GM18909 (cell line): ENCODE measurements around the gene PRR20E.
"Not testable (repeated sequence)": the region's sequence is repeated elsewhere in the genome, so short reads cannot be mapped to it uniquely, and the experiment has no call there.

ENCODE experiments used
- ATAC-seq: cut with Tn5 transposase; IDR thresholded peaks from one replicate; pipeline ENCODE4 v1.9.1; 2021; ENCODE audit warnings: mild to moderate bottlenecking; ENCODE audit not compliant: unreplicated experiment, poor library complexity

PRR20E gene

GRCh38 chr13:57166897-57167296, at the start of gene PRR20E:
Gene PRR20E, plus strand, starts transcription at chr13:57167197. Its CDS starts 387 bp downstream, at chr13:57167584.
- not testable (repeated sequence) for ATAC-seq

- ATAC-seq: no peak
Observed at GRCh38 chr13:57123681-57124080, 43.3 kb upstream of the PRR20E start.

GRCh38 chr13:57128909-57129308, 38.1 kb upstream of the PRR20E start:
- ATAC-seq: no peak

GRCh38 chr13:57136093-57136492, 30.9 kb upstream of the PRR20E start:
- ATAC-seq: no peak

- ATAC-seq: no peak
Observed at GRCh38 chr13:57137585-57137984, 29.4 kb upstream of the PRR20E start.

GRCh38 chr13:57138988-57139387, 28.0 kb upstream of the PRR20E start:
- ATAC-seq: no peak

GRCh38 chr13:57139781-57140180, 27.2 kb upstream of the PRR20E start:
- not testable (repeated sequence) for ATAC-seq

GRCh38 chr13:57140235-57140968, 26.6 kb upstream of the PRR20E start, which contains the start of gene PRR20A:
Gene PRR20A, plus strand, starts transcription at chr13:57140918. Its CDS starts 387 bp downstream, at chr13:57141305.
- ATAC-seq: not testable (repeated sequence)

- ATAC-seq: not testable (repeated sequence)
Observed at GRCh38 chr13:57147188-57147587, 19.8 kb upstream of the PRR20E start, which contains the start of gene PRR20B. Gene PRR20B, plus strand, starts transcription at chr13:57147488. Its CDS starts 387 bp downstream, at chr13:57147875.

- ATAC-seq: not testable (repeated sequence)
Observed at GRCh38 chr13:57148106-57148505, 18.9 kb upstream of the PRR20E start.

- ATAC-seq: not testable (repeated sequence)
Observed at GRCh38 chr13:57153761-57154160, 13.2 kb upstream of the PRR20E start, which contains the start of gene PRR20C. Gene PRR20C, plus strand, starts transcription at chr13:57154061. Its CDS starts 387 bp downstream, at chr13:57154448.

- ATAC-seq: not testable (repeated sequence)
Observed at GRCh38 chr13:57160332-57160731, 6.7 kb upstream of the PRR20E start, which contains the start of gene PRR20D. Gene PRR20D, plus strand, starts transcription at chr13:57160632. Its CDS starts 387 bp downstream, at chr13:57161019.

GRCh38 chr13:57191667-57192066, 24.7 kb downstream of the PRR20E start:
- ATAC-seq: no peak

GRCh38 chr13:57212989-57213388, 46.0 kb downstream of the PRR20E start:
- ATAC-seq: no peak
